ENCODE data around the gene LHFPL3. TPM values are rescaled to one million over a fixed set of nuclear protein-coding genes. Genes with fewer than 3 reads are reported as not detected.

Gene LHFPL3
- total and polyA plus RNA-seq, 2 experiments from 2014 or later = 0.24 TPM; not detected in 1

GRCh38 chr7:104794154-104794553, 465.8 kb downstream of the LHFPL3 start:
- peaks cover 7% of the 10 kb centered on the region for H3K4me1 Mint-ChIP-seq
- no peaks in the 10 kb centered on the region for H3K79me2 ChIP-seq (replicated peaks; ENCODE audit: insufficient read depth)
- no peak overlapping the region for H3K27ac ChIP-seq (ENCODE audit: low read depth)
- TF ChIP-seq ETS1 (IDR thresholded peaks at IDR 0.05) = no peak
- no peak for TF ChIP-seq NANOG (IDR thresholded peaks at IDR 0.05; ENCODE audit: borderline replicate concordance)
- no peak for TF ChIP-seq ZNF331 (CRISPR knock-in tag; IDR thresholded peaks at IDR 0.05; ENCODE audit: low read depth)
- H3K27me3 ChIP-seq (ENCODE audit: insufficient read depth) = no peaks in the 10 kb centered on the region
- no peak overlapping the region for H3K4me3 ChIP-seq
- no peak overlapping the region for H3K4me2 ChIP-seq
- no peak overlapping the region for H2AFZ ChIP-seq
- no peak overlapping the region for H3K4me3 Mint-ChIP-seq
- no peaks in the 10 kb centered on the region for H3K9me3 Mint-ChIP-seq
- ATAC-seq (no peak), DNase-seq (ENCODE audit: low spot score) (no peak)
- H3K36me3 Mint-ChIP-seq (ENCODE audit: low read depth) = no peaks in the 10 kb centered on the region
- H3K4me1 ChIP-seq (ENCODE audit: insufficient read depth) = no peaks in the 10 kb centered on the region
- 0 out of 2 replicates have a peak, but pooled peaks cover 2% of the 10 kb centered on the region for H3K9me2 ChIP-seq (ENCODE audit: insufficient read depth)
- H3F3A ChIP-seq (replicated peaks; ENCODE audit: low read depth) = no peaks in the 10 kb centered on the region
- no peak overlapping the region for H3K27ac Mint-ChIP-seq
- H3K36me3 ChIP-seq (ENCODE audit: insufficient read depth) = no peaks in the 10 kb centered on the region
- H4K20me1 ChIP-seq (replicated peaks; ENCODE audit: insufficient read depth) = no peaks in the 10 kb centered on the region
- peaks cover 2% of the 10 kb centered on the region for H3K27me3 Mint-ChIP-seq (ENCODE audit: insufficient read depth, low read depth, poor library complexity)

GRCh38 chr7:104794589-104794988, 466.2 kb downstream of the LHFPL3 start:
- Histone ChIP-seq H3K36me3 (ENCODE audit: insufficient read depth) (no peaks in the 10 kb centered on the region), H3F3A (replicated peaks; ENCODE audit: low read depth) (no peaks in the 10 kb centered on the region), H3K4me1 (ENCODE audit: insufficient read depth) (no peaks in the 10 kb centered on the region), H2AFZ (no peak overlapping the region), H3K9me2 (ENCODE audit: insufficient read depth) (peaks cover 6% of the 10 kb centered on the region; the same call in 1 of the 2 replicates), H3K27me3 (ENCODE audit: insufficient read depth) (no peaks in the 10 kb centered on the region), H3K4me3 (no peak overlapping the region), H3K4me2 (no peak overlapping the region), H3K27ac (ENCODE audit: low read depth) (no peak overlapping the region), H3K79me2 (replicated peaks; ENCODE audit: insufficient read depth) (no peaks in the 10 kb centered on the region), H4K20me1 (replicated peaks; ENCODE audit: insufficient read depth) (no peaks in the 10 kb centered on the region)
- Mint-ChIP-seq H3K4me3 (no peak overlapping the region), H3K27me3 (ENCODE audit: insufficient read depth, low read depth, poor library complexity) (peaks cover 2% of the 10 kb centered on the region), H3K4me1 (peaks cover 7% of the 10 kb centered on the region), H3K36me3 (ENCODE audit: low read depth) (no peaks in the 10 kb centered on the region), H3K9me3 (no peaks in the 10 kb centered on the region), H3K27ac (no peak overlapping the region)
- ATAC-seq (no peak), DNase-seq (ENCODE audit: low spot score) (no peak)
- TF ChIP-seq POLR2AphosphoS5 (IDR thresholded peaks at IDR 0.05; ENCODE audit: low read depth) = no peak
- no peak for TF ChIP-seq CREB1 (CRISPR knock-in tag; IDR thresholded peaks at IDR 0.05; ENCODE audit: low read depth)
- TF ChIP-seq ETS1 (IDR thresholded peaks at IDR 0.05) = no peak
- TF ChIP-seq EZH2phosphoT487 (IDR thresholded peaks at IDR 0.05; ENCODE audit: unreplicated experiment) = no peak
- no peak for TF ChIP-seq STAT1 (IDR thresholded peaks at IDR 0.05; ENCODE audit: unreplicated experiment)
- TF ChIP-seq NANOG (IDR thresholded peaks at IDR 0.05; ENCODE audit: borderline replicate concordance) = no peak
- TF ChIP-seq REST (IDR thresholded peaks at IDR 0.05; ENCODE audit: unreplicated experiment) = no peak
- TF ChIP-seq ZNF462 (CRISPR knock-in tag; IDR thresholded peaks at IDR 0.05) = no peak
- no peak for TF ChIP-seq EZH2 (IDR thresholded peaks at IDR 0.05; ENCODE audit: low read depth, unreplicated experiment)
